ENCODE data around the gene TMEM245.

Gene TMEM245

GRCh38 chr9:109100543-109101201 is 19.1 kb downstream of the TMEM245 start:
- DNase-seq, result no peak

GRCh38 chr9:109098960-109099308 is 20.8 kb downstream of the TMEM245 start:
- DNase-seq, result no peak

GRCh38 chr9:109098171-109098959 is 21.4 kb downstream of the TMEM245 start:
- no peak for DNase-seq

GRCh38 chr9:109097146-109097545 is 22.6 kb downstream of the TMEM245 start:
- no peak for DNase-seq

GRCh38 chr9:109095321-109095720 is 24.4 kb downstream of the TMEM245 start:
- DNase-seq, result no peak

- DNase-seq, result no peak
These were observed 25.5 kb downstream of the TMEM245 start for GRCh38 chr9:109094268-109094667.

- no peak for DNase-seq
These were observed 27.2 kb downstream of the TMEM245 start for GRCh38 chr9:109092587-109092986.

- no peak for DNase-seq
These were observed 27.6 kb downstream of the TMEM245 start for GRCh38 chr9:109092051-109092580.

- DNase-seq, result no peak
These were observed 31.5 kb downstream of the TMEM245 start for GRCh38 chr9:109088221-109088620.

- DNase-seq, result no peak
These were observed 32.0 kb downstream of the TMEM245 start for GRCh38 chr9:109087795-109088194.

GRCh38 chr9:109086221-109086620 is 33.5 kb downstream of the TMEM245 start:
- no peak for DNase-seq

- DNase-seq, result no peak
These were observed 34.2 kb downstream of the TMEM245 start for GRCh38 chr9:109085510-109085909.

GRCh38 chr9:109083813-109084405 is 35.8 kb downstream of the TMEM245 start:
- DNase-seq, result no peak

GRCh38 chr9:109083141-109083540 is 36.6 kb downstream of the TMEM245 start:
- DNase-seq, result no peak

- no peak for DNase-seq
These were observed 37.6 kb downstream of the TMEM245 start for GRCh38 chr9:109082091-109082620.

- no peak for DNase-seq
These were observed 45.4 kb downstream of the TMEM245 start for GRCh38 chr9:109074236-109074889.

- no peak for DNase-seq
These were observed 46.8 kb downstream of the TMEM245 start for GRCh38 chr9:109072821-109073435.

GRCh38 chr9:109072133-109072692 is 47.5 kb downstream of the TMEM245 start:
- no peak for DNase-seq

GRCh38 chr9:109068764-109069163 is 51.0 kb downstream of the TMEM245 start:
- DNase-seq, result no peak

- no peak for DNase-seq
These were observed 54.6 kb downstream of the TMEM245 start for GRCh38 chr9:109064963-109065702.

GRCh38 chr9:109063760-109064159 is 56.0 kb downstream of the TMEM245 start:
- no peak for DNase-seq

GRCh38 chr9:109062543-109062942 is 57.2 kb downstream of the TMEM245 start:
- DNase-seq, result no peak

All from T1000 (cell line).